KBM-7 (cell line): Measurements from ENCODE around the gene CD302.
"Not testable (repeated sequence)": the region's sequence is repeated elsewhere in the genome, so short reads cannot be mapped to it uniquely, and the experiment has no call there.

Source experiments
- DNase-seq: peaks from one replicate; pipeline ENCODE4 v3.0.0-alpha.2; 2015
- in situ Hi-C: fragments of 300-500 bp; cut with MboI; formaldehyde crosslinking; loops from 2 replicates; pipeline ENCODE4 v1.14.3; 2020; ENCODE audit warnings: low sequenced_read_pairs, low pct_unique_long_range_greater_than_20kb, mixed read lengths

CD302 gene

GRCh38 chr2:159797543-159798375 lies at the start of gene CD302:
Gene CD302, minus strand, starts transcription at chr2:159798208. Its CDS starts 10 bp downstream, at chr2:159798198.
- DNase-seq, result peak; percentile 56
- in situ Hi-C loops, result no loop called here

- DNase-seq, result no peak
- in situ Hi-C loops, result no loop called here
These were observed 48.6 kb upstream of the CD302 start for GRCh38 chr2:159846564-159846963.

- no peak for DNase-seq
- in situ Hi-C loops, result no loop called here
These were observed 42.6 kb upstream of the CD302 start for GRCh38 chr2:159840616-159841015.

- DNase-seq, result no peak
- in situ Hi-C loops, result no loop called here
These were observed 34.9 kb upstream of the CD302 start for GRCh38 chr2:159832858-159833257.

GRCh38 chr2:159832026-159832425 lies 34.0 kb upstream of the CD302 start:
- in situ Hi-C loops, result no loop called here

GRCh38 chr2:159829376-159829775 lies 31.4 kb upstream of the CD302 start:
- DNase-seq, result no peak
- in situ Hi-C loops, result no loop called here

More at GRCh38 chr2:159832026-159832425, 34.0 kb upstream of the CD302 start:
- DNase-seq, result no peak

GRCh38 chr2:159828738-159829137 lies 30.7 kb upstream of the CD302 start:
- no peak for DNase-seq

GRCh38 chr2:159822478-159822833 lies 24.4 kb upstream of the CD302 start:
- in situ Hi-C loops, DNase-seq: not testable (repeated sequence)

More at GRCh38 chr2:159828738-159829137, 30.7 kb upstream of the CD302 start:
- in situ Hi-C loops, result no loop called here

- in situ Hi-C loops, DNase-seq: not testable (repeated sequence)
These were observed 23.9 kb upstream of the CD302 start for GRCh38 chr2:159821775-159822477.

- in situ Hi-C loops, result no loop called here
These were observed 20.9 kb upstream of the CD302 start for GRCh38 chr2:159818940-159819339.

GRCh38 chr2:159817283-159817682 lies 19.3 kb upstream of the CD302 start:
- peak; percentile 37 for DNase-seq
- in situ Hi-C loops, result no loop called here

More at GRCh38 chr2:159818940-159819339, 20.9 kb upstream of the CD302 start:
- no peak for DNase-seq

GRCh38 chr2:159811232-159811631 lies 13.2 kb upstream of the CD302 start:
- in situ Hi-C loops, result no loop called here
- no peak for DNase-seq

GRCh38 chr2:159808032-159808425 lies 10.0 kb upstream of the CD302 start:
- in situ Hi-C loops, result no loop called here
- DNase-seq, result no peak

GRCh38 chr2:159807183-159808031 lies 9.4 kb upstream of the CD302 start:
- in situ Hi-C loops, result no loop called here
- peak; percentile 71 for DNase-seq

- in situ Hi-C loops, result no loop called here
- DNase-seq, result no peak
These were observed 6.9 kb upstream of the CD302 start for GRCh38 chr2:159804941-159805340.

- no peak for DNase-seq
- in situ Hi-C loops, result no loop called here
These were observed 5.4 kb upstream of the CD302 start for GRCh38 chr2:159803235-159803962.

- no peak for DNase-seq
- in situ Hi-C loops, result no loop called here
These were observed 4.7 kb upstream of the CD302 start for GRCh38 chr2:159802673-159803072.

- DNase-seq, result no peak
- in situ Hi-C loops, result no loop called here
These were observed 1.8 kb upstream of the CD302 start for GRCh38 chr2:159799833-159800232.

- peak; percentile 27 for DNase-seq
- in situ Hi-C loops, result no loop called here
These were observed 343 bp upstream of the CD302 start for GRCh38 chr2:159798376-159798725.
